HCT116 (cell line): ENCODE data around the gene RAB26. TPM values are rescaled to one million over a fixed set of nuclear protein-coding genes. Genes with fewer than 3 reads are reported as not detected.

Experiments
- ATAC-seq: fragments of 200-7000 bp; cut with Tn5 transposase; 2 replicates; pipeline ENCODE4 v1.9.1; 2020; ENCODE audit warnings: mild to moderate bottlenecking, moderate library complexity
- BruUV-seq: library from RNA; stranded (reverse); fragments of 400-500 nt; replicated peaks from 2 replicates; lab custom pipeline; 2021; lab: Mats Ljungman, UMichigan
- CTCF ChIA-PET: fragments of 300-600 bp; sonication (Branson Sonifier 250); formaldehyde crosslinking; loops from one replicate; lab custom pipeline; 2021; ENCODE audit warnings: antibody characterized with exemption; lab: Charles Lee
- POLR2A ChIA-PET: fragments of 300-600, 350-600 bp; sonication (Branson Sonifier 250); formaldehyde crosslinking; loops from one replicate; lab custom pipeline; 2021; ENCODE audit warnings: antibody characterized with exemption; lab: Charles Lee
- RAD21 ChIA-PET, 2 experiments: fragments of 300-600 bp; sonication (Branson Sonifier 250); formaldehyde crosslinking; loops; one replicate each; lab custom pipeline; 2023; ENCODE audit warnings: low total read pairs in 2 of 2; ENCODE audit not compliant: uncharacterized antibody in 2 of 2, unreplicated experiment in 2 of 2, low non-redundant PET in 1 of 2; lab: Charles Lee
- DNase-seq: peaks from one replicate; pipeline ENCODE4 v3.0.0-alpha.2; 2010; ENCODE audit warnings: low read depth, low spot score
- H2AFZ ChIP-seq: fragments of 200-600 bp; shearing (Covaris generic), sonication (generic); 2 replicates; pipeline ENCODE4 v1.6.1; 2017; ENCODE audit warnings: low read depth, mixed run types, mixed read lengths, antibody characterized with exemption, low read length; ENCODE audit not compliant: poor library complexity, severe bottlenecking
- H3K27ac ChIP-seq: 2 replicates; pipeline ENCODE4 v1.5.1; 2012; ENCODE audit warnings: low read depth, low read length
- H3K27me3 ChIP-seq: fragments of 200-600 bp; sonication (generic); 2 replicates; pipeline ENCODE4 v1.6.1; 2016; ENCODE audit warnings: mixed run types, low read length, mixed read lengths; ENCODE audit not compliant: insufficient read depth
- H3K36me3 ChIP-seq, 2 experiments: fragments of 200-500 bp in 1 of 2; fragments of 200-600 bp in 1 of 2; sonication (Bioruptor generic) in 1 of 2; sonication (generic) in 1 of 2; 2 replicates each; pipeline versions ENCODE4 v1.5.1 to v1.6.1; 2014 to 2016; ENCODE audit warnings: low read length in 2 of 2, inconsistent platforms in 1 of 2, mixed read lengths in 1 of 2, mixed run types in 1 of 2; ENCODE audit not compliant: insufficient read depth in 2 of 2, control insufficient read depth in 1 of 2
- H3K4me1 ChIP-seq, 2 experiments: fragments of 200-600 bp in 1 of 2; sonication (generic) in 1 of 2; 2 replicates each; pipeline versions ENCODE4 v1.5.1 to v1.6.1; 2012 to 2017; ENCODE audit warnings: low read length in 2 of 2, inconsistent platforms in 1 of 2, mild to moderate bottlenecking in 1 of 2, mixed read lengths in 1 of 2, mixed run types in 1 of 2, moderate library complexity in 1 of 2; ENCODE audit not compliant: insufficient read depth in 2 of 2, control insufficient read depth in 1 of 2
- H3K4me2 ChIP-seq: fragments of 200-600 bp; sonication (generic); 2 replicates; pipeline ENCODE4 v1.6.1; 2017; ENCODE audit warnings: mixed run types, low read length, mixed read lengths
- H3K4me3 ChIP-seq, 2 experiments: fragments of 200-600 bp in 1 of 2; sonication (generic) in 1 of 2; replicated peaks in 1 of 2; 2 replicates each; pipeline ENCODE4 v1.5.1; 2011 to 2016; ENCODE audit warnings: low read length in 2 of 2, control low read depth in 1 of 2, low read depth in 1 of 2, mild to moderate bottlenecking in 1 of 2, mixed read lengths in 1 of 2, mixed run types in 1 of 2
- H3K79me2 ChIP-seq: fragments of 200-600 bp; sonication (generic); 2 replicates; pipeline ENCODE4 v1.6.1; 2017; ENCODE audit warnings: mild to moderate bottlenecking, mixed run types, low read length, moderate library complexity, mixed read lengths; ENCODE audit not compliant: insufficient read depth
- H3K9ac ChIP-seq: fragments of 200-600 bp; sonication (generic); 2 replicates; pipeline ENCODE4 v1.6.1; 2016; ENCODE audit warnings: low read length, mixed read lengths
- H3K9me2 ChIP-seq: fragments of 200-600 bp; sonication (generic), shearing (Covaris generic); 2 replicates; pipeline ENCODE4 v1.6.1; 2017; ENCODE audit warnings: mixed run types, mild to moderate bottlenecking, moderate library complexity; ENCODE audit not compliant: insufficient read depth
- H3K9me3 ChIP-seq, 2 experiments: fragments of 200-500 bp in 1 of 2; fragments of 200-600 bp in 1 of 2; sonication (Bioruptor generic) in 1 of 2; sonication (generic) in 1 of 2; 2 replicates each; pipeline ENCODE4 v1.6.1; 2014 to 2017; ENCODE audit warnings: low read length in 2 of 2, mixed read lengths in 2 of 2, inconsistent platforms in 1 of 2, low read depth in 1 of 2, mild to moderate bottlenecking in 1 of 2, mixed run types in 1 of 2, moderate library complexity in 1 of 2; ENCODE audit not compliant: control insufficient read depth in 1 of 2, insufficient read depth in 1 of 2
- H4K20me1 ChIP-seq: fragments of 200-600 bp; sonication (generic), shearing (Covaris generic); 2 replicates; pipeline ENCODE4 v1.6.1; 2017; ENCODE audit warnings: mixed run types, mild to moderate bottlenecking, moderate library complexity; ENCODE audit not compliant: insufficient read depth
- EZH2phosphoT487 ChIP-seq: fragments of 200-600 bp; IDR thresholded peaks from 2 replicates; pipeline ENCODE4 v1.6.1; 2018; ENCODE audit warnings: antibody characterized with exemption, borderline replicate concordance
- MAX ChIP-seq: IDR thresholded peaks from 2 replicates; pipeline ENCODE4 v1.6.1; 2012
- REST ChIP-seq: IDR thresholded peaks from 2 replicates; pipeline ENCODE4 v1.6.1; 2012; ENCODE audit warnings: low read depth
- ZBTB33 ChIP-seq: IDR thresholded peaks from 2 replicates; pipeline ENCODE4 v1.6.1; 2011; ENCODE audit warnings: mild to moderate bottlenecking, low read length, moderate library complexity; ENCODE audit not compliant: insufficient replicate concordance; ENCODE audit errors: extremely low read depth
- ZFX ChIP-seq: fragments of 450-650 bp; IDR thresholded peaks from 2 replicates; pipeline ENCODE4 v1.6.1; 2017
- intact Hi-C: fragments of 100-400 bp; cut with micrococcal nuclease; formaldehyde crosslinking; loops from 2 replicates; pipeline ENCODE4 v1.10.0; 2022
- total RNA-seq: library from RNA; stranded (reverse); gene quantifications from one replicate; pipeline ENCODE4 v1.2.1, GENCODE V29; 2021; ENCODE audit not compliant: unreplicated experiment

RAB26 gene
- total RNA-seq, 1 experiment from 2014 or later: 44.9 TPM

GRCh38 chr16:2196981-2197511, 48.6 kb downstream of the RAB26 start:
- intact Hi-C loops: loop anchor here (10.0 kb wide), 1 partner anchor 308 kb away; no protein-coding TSS in a partner anchor
- H3K9ac ChIP-seq: no peak overlapping the region
- ATAC-seq (no peak), DNase-seq (no peak)
- TF ChIP-seq ZFX (no peak), EZH2phosphoT487 (no peak), MAX (no peak), REST (no peak), ZBTB33 (no peak)
- ChIA-PET POLR2A (interaction anchor here (2.1 kb wide), 1 partner anchor 42 kb away, joined by 6 read pairs; the partner anchor contains the start of gene TRAF7), CTCF (interaction anchor here (3.5 kb wide), 1 partner anchor 55 kb away, joined by 24 read pairs; the partner anchor contains the start of gene ECI1), RAD21 (no interaction called here)
- no peaks in the 10 kb centered on the region for H3K9me2 ChIP-seq
- H2AFZ ChIP-seq: no peak overlapping the region
- H3K4me1 ChIP-seq: peaks cover 5 to 19% of the 10 kb centered on the region in 2 experiments
- H3K27me3 ChIP-seq: no peaks in the 10 kb centered on the region
- no peak overlapping the region for H3K4me2 ChIP-seq
- no peaks in the 10 kb centered on the region for H3K36me3 ChIP-seq
- no peaks in the 10 kb centered on the region for H3K9me3 ChIP-seq
- H3K27ac ChIP-seq: no peak overlapping the region
- H3K4me3 ChIP-seq: no peak overlapping the region
- no peaks in the 10 kb centered on the region for H4K20me1 ChIP-seq
- H3K79me2 ChIP-seq: no peaks in the 10 kb centered on the region
- no TSS peak for BruUV-seq
